ENCODE measurements around the gene SOBP.

The SOBP gene

DNA sequence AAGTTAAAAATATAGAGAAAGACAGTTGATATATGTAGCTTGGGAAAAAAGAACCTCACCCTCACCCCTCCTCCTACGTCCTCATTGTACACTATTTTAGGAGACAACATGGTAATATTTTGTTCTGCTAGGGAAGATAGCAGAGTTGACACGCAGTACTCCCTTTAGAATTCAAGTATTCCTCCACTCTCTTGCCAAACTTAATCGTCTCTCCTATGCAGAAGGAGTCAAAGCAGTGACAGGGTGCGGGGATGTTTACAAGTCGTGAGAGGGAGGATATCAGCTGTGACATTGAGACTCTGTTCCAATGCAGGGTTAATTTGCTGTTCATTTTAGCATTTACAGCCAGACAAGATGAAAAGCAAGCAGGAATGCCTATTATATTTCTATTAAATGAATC, 97.5 kb downstream of the SOBP start:
- DNase-seq: peak in 1 of 3 experiments; percentile 19

DNA sequence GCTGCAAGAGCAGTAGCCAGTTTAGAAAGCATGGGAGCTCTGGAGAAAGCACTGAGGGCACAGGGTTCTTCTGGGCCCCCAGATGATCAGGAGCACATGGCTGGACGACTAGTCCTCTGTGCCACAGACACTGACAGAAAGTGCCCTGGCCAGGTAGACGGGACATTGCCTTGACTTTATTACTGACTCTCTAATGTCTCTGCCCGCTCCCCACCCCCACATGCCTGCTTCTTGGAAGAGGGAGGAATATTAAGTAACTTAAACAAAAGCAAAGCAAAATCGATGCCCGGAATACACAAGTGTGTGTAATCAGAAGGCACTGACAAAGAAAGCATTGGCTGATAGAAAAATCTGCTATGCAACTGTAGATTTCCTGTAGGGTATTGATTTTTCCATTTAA, 99.3 kb downstream of the SOBP start:
- DNase-seq: no peak

DNA sequence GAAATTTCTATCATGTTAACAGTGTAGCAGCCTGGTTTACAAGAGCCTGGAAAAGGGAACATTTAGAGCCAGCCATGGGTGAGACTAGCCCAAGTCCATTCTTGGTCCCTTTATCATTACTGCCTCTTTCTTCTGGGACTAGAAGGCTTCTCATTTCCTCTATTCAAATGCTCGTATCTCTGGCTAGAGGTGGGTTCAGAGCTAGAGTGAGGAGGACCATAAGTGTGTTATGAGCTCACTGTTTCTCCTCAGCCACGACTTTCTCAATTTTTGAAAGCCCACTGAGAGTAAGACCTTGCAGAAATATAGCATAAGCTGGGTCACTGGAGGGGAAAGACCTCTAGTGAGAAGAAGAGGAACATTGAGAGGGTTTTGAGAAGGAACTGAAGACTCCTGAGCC, 100.0 kb downstream of the SOBP start:
- no peak for DNase-seq

DNA sequence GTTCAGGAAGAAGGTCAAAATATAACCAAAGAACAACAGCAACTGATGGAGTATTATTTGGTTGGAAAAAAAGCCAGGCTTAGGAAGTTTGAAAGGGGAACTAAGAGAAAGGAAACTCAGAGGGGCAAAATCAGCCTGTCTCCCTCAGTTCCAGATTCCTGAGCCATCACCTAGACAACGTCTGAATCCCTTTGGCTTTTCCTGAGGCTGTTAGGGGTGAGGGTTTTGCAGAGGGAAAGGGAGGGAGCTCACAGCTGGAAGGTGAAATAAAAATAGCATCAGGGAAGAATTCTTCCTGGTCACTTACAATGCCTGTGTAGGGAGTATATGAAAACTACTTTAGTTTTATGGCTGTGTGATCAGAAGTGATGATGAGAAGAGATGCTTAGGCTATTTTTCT, 100.5 kb downstream of the SOBP start:
- no peak for DNase-seq

DNA sequence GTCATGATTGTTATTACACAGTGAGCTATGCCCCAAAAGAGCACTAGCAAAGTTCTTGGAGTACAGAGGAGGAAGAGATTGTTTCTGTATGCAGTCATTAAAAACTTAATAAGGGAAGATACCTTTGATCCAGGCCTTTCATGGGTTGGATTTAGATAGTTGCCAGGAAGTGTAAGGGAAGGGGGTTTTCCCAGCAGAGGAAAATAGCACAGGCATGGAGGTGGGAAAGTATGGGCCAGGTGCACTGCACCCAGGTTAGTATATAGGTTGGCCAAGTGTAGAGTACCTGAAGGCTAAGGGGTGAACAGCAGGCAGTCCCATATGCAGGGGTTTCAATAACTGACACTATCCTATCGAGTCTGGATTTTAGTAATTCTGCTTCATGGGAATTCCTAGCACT, 101.4 kb downstream of the SOBP start:
- DNase-seq: no peak

DNA sequence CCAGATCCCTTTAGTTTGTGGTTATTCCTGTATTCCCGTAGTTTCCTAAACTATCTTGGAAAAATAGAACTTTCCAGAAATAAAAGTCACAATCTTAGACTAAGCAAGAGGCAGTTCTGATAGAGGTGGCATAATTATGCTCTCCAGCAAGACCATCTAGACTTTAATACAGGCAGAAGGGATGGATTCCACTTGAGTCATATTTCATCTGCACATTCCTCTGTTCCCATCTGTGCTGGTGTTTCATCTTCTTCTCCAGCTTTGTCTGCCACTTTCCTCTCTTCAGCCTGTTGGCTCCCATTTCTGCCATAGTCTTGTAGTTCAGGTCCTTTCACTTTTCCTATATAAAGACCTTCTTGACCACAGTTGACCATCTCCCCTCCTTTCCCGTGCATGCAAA, 102.9 kb downstream of the SOBP start:
- DNase-seq: no peak

DNA sequence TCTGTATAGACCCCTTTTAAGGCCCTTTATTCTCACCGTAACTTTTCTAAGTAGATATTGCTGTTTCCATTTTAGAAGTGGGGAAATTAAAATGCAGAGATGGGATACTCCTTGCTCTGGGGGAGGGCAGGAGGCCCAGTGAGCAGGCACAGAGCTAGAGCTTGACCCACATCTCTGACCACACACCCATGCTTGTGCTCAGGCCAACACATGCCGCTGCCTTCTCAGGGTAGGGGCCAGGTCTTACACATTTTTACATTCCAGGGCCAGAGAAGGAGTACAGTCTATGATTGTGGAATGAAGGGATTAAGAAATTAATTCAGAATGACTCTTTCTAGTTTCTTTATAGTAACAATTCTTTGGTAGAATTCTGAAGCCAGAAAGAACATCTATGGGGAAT, 104.8 kb downstream of the SOBP start:
- DNase-seq: no peak

DNA sequence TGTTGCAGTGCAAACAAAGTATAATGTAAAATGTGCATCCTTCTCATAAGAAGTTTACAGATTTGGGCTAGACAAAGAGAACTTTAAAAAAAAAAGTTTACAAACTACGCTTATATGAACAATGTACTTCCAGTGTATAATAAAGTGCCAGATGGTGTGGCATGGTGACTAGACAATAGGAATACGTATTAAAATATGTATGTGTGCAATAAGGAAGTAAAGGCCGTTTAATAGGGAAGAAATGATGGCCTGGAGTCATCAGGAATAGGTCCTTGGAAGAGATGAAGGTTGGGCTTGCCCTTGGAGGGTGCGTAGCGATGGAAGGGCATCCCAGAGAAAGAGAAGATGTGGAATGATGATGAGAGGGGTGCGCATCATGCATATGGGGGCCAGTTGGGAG, 108.2 kb downstream of the SOBP start:
- no peak for DNase-seq

DNA sequence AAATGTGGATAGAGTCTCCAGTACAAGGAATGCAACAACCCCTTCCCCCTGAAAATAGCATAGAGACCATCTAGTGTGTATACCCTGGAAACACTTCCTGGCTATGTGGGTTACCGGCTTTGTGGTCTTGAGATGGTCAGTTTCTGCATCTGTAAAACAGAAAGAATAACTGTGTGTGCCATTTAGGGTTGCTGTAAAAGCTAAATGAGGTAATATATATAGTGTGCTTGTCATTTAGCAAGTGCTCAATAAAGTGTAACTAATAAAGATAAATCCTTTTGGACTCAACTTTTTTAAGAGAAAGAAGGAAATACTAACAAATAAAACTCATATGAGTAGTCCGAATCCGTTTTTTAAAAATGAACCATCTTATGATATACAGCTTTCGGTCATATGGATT, 109.1 kb downstream of the SOBP start:
- no peak for DNase-seq

DNA sequence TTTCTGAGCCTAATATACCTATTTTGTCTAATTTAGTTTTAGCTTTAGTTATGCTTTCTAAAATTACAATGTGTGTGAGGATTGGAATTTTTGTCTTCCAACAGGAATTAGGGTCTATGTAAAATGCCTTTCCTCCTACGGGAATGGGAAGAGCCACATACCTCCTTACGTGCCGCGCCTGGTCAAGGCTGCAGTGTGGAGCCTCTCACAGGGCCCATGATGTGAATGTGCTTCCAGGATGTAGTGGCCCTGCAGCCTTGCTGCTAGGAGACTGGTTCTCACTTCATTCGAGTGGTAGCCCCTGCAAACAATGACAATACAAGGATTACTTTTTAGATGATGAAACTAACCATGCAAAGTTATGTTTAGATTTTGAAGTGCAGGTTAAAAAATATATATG, 110.2 kb downstream of the SOBP start:
- no peak for DNase-seq

DNA sequence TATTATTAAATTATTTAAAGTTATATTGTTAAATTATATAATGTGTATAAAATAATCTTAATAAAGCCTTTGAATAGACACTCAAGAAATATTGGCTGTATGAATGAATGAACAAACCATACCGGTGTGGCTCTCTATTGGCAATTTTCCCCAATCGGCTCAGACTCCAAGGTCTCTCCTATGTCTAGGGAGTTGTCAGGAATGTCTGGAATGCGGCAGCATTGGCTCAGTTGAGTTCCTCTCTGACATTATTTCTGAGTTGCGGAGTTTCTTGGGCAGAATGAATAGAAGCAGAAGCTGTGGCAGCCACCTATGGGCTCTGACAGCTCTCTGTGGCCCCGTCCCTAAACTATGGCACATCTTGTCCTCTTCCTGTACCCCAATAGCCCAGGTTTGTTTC, 111.0 kb downstream of the SOBP start:
- DNase-seq: no peak

DNA sequence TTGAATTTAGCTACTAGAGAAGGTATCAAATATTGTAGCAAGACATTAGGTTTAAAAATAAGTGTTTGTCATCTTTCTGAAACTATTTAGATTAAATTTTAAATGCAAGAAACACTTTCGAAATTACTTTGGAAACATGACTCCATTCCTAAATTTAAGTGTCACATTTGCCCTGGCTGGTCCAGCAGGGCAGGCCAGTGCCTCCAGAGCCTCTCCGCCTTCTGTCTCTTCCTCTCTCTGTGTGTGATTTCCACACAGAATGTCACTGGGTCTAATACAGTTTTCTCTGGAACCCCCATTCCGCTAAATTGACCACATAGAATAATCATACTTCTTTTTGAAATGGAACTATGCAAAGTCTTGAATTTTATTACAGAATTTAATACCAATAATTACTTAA, 111.5 kb downstream of the SOBP start:
- no peak for DNase-seq

DNA sequence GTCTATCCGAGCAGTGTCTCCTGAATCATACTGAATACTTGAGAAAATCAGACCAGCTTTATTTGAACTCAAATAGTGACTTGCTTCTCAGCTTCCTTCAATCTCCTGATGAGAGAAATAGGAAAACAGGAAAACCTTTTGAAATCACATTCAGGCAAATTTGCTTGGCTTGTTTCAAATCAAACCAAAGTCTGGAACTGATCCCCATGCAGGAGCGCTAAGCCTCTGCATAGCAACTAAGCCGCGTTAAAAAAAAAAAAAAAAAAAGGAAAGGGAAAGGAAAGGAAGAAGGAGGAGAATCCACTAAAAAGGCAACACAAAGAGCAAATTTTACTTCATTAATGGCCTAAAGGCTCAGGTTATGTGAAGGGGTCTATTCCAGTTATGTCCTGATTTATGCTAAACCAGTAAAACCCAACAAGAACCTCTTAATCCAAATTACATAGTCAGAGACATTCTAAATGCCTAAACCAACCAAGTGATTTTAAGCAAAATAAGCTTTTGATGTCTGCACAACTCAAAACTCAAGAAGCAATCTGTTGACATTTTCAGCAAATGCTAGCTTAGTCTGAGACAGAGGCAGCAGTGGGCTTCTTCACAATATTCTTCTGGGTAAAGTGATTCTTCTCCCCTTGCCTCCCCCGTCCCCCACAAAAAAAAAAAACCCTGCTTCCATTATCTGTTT, 112.5 kb downstream of the SOBP start:
- DNase-seq: no peak

DNA sequence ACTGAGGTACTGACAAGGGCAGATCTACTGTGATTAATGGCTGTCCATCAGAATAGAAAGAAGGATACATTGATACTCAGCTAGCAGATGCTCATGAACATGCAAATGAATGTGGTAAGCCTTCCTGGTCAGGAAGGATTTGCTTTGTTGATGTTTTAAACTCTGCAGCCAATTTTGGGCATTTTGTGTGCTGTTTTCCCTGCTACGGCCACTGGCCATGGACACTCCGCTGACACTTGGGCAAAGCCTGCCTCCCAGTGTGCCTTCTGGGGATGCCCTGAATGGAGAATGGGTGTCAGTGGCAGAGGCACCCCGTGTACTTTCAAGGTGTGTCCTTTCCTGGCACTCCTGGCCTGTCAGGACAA, 113.1 kb downstream of the SOBP start:
- no peak for DNase-seq

DNA sequence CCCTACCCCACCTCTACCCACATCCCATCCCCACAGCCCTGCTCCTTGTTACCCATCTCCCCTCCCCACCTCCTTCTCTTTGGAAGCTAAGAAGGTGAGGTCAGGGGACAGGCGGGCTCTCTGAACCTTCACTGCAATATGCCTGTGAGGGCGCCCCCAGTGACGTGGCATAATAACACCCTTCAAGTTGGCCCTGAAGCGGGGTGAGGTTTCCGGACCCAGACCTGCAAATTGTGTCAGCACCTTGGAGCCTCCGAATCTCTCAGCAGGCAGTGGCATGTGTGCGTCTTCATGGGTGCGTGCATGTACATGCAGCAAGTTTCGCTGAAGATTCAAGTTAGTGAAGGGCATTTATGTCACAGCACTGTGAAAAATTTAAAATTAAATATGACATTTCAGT, 114.6 kb downstream of the SOBP start:
- DNase-seq: no peak

DNA sequence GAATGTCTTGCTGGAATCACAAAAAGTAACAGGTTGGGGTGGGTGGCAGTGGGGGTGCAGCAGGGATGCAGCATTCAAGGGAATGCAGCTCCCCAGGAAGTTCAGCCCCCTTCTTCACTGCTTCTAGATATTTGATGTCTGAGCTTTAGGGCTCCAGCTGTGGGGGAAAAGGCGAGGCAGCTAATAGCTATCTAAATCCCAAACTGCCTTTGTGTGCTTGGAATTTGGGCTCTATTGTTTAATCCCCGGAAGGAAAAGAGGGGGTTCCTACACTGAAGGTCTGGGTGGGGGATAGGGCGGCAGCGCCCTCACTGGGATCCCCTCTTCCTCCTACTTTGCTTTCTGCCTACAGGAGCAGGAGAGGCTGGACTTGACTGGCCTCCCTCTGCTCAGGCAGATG, 116.5 kb downstream of the SOBP start:
- DNase-seq: no peak

DNA sequence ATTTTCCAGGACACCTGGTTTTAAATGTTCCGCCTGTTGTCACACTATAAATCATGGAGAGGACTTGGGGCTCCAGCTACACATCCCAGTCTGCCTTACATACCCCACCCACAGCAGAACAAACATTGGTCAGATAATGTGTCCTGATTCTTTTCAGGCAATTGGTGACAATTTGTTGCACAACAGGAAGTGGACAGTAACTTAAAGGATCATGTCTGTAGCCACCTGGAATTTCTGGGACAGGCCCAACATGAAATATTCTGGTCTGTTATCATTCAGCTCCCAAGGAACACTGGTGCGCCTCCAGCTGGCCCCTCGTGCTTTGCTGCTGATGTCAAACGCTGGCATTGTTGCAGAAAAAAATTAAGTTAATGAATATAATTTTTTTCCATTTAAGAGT, 117.2 kb downstream of the SOBP start:
- DNase-seq: peak in 1 of 3 experiments; percentile 35

DNA sequence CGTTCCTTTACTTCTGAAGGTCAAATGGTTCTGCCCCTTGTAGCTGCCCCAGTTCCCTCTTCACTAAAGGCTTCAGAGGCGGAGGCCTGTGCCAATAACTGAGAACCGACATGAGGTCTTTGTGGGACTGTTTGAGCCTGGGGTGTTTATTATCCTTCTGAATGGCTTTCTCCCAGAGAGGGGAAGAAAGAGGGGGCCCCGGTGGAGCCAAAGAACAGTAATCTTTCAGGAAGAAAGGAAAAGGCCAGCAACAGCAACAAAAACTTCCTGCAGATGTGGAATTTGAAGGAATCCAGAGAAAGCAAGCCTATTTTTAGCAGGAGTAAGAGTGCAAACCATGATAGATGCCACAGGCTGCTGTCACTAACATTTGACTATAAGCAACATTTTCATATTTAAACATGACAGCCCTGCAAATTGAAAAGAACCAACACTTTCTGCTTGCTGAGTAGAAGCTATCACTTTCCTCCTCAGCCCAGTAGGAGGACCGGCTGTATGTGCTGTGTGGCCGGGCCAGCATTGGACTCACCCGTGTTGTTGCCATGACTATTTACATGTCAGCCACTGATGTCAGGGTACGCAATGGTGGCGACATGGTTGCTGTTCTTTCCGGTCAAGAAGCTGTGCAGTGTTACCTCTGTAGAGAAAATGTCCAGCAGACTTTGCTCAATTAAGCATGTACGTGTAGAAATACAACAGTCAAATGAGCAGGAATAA, 121.3 kb downstream of the SOBP start:
- DNase-seq: no peak

DNA sequence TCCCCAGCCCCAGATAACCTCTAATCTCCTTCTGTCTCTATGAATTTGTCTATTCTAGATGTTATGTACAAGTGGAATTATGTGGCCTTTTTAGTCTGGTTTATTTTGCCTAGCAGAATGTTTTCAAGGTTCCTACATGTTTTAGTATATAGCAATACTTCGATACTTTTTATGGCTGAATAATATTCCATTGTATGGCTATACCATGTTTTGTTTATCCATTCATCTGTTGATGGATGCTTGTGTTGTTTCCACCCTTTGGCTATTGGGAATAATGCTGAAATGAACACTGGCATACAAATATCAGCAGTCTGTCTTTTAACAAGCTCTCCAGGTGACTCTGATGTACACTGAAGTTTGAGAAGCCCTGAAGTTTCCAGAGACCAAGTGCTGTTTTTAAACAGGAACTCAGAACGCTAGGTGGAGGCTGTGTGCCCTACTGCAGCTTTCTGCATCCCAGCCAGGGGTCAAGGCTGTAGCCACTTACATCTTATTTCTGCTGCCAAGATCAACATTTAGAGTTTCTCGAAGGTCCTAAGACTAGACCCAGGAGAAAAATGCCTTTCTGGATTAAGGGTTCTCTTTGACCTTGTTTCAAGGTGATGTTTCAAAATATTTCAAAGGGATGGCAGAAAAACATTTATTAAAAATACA, 123.0 kb downstream of the SOBP start:
- DNase-seq: no peak

DNA sequence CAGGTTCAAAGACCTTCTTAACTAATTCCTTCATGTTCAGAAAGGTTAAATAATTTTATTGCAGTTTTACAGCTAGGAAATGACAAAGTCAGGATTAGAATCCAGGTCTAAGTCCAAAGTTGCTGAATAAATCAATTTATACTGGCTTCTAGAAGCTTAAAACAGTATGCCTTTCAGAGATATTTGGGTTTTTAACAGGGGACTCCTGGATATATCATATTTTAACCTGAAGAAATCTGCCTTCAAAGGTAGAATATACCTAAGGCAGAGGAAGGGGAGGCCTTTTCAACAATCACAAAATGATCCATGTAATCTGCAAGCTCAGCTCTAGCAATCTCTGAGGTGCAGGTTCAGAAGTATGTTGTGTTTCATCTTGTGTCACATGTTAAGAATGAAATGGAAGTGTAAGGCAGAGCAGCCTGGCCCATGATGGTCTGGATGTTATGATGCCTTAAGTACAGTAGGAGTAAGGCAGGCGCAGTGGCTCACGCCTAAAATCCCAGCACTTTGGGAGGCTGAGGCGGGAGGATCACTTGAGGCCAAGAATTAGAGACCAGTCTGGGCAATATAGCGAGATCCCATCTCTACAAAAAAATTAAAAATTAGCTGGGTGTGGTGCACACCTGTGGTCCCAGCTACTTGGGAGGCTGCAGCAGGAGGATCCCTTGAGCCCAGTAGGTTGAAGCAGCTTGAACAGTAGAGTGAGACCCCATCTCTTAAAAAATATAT, 123.9 kb downstream of the SOBP start:
- DNase-seq: no peak

DNA sequence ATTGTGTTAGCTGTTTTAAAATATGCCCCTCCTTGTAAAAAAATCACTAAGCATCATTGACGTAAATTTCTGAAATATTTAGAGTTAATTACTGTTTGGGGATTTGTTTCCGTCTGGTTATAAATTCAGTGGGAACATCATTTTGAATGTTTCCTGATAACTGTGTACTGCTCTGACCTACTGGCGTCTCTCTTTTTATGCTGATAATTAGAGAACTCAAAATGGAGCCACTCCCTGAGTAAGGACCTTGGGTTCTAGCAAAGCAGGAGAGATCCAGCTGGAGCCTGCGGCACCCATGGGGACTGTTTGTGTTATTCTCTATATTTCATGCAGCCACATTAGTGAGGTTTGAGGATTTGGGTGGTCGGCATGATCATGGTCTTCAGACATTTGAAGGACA, 124.9 kb downstream of the SOBP start:
- DNase-seq: no peak

DNA sequence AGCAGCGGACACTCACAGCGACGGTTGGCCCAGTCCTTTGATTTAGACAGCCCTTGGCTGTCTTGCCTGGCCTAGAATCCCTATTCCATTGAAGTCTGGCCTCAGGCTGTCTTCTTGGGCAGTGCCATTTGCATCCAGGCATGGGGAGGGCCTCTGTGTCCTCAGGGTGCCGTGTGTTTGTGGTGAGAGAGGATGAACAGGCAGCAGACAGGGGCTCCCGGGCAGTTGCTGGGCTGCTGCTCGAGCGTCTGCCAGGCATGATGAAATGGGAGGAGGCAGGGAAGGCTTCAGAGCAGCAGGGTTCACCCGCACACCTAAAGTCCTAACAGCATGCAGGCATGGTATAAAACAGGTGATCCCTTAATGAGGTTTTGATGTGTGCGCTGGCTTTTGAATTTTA, 126.9 kb downstream of the SOBP start:
- DNase-seq: peak in 2 of 3 experiments; percentile 40 to 71

DNA sequence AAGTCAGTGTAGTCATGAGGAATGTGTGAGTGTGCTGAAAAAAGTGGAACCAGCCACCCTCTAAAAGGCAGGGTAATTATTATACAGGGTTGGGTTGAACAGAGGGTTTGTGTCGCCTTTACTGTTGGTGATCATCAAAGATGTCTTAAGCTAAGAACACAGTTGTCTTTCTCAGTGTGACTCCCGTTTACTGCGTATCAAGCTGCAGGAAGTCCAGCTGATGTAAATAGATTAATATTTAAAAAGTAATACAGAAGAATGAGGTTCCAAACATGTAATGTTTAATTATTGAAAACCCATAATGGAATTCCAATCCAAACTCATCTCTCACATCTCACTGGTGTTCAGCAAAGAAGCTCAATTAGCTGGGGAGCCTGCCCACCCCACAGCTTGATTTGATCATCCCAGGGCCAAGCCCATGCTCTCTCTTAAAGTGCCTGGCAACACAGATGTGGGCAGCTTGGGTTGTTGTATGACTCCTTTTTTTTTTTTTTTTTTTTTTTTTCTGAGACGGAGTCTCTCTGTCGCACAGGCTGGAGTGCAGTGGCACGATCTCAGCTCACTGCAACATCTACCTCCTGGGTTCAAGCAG, 127.5 kb downstream of the SOBP start:
- DNase-seq: no peak
